Activated T-cell treated with anti-CD3 and anti-CD28 coated beads for 24 hours (primary cell): ENCODE measurements around the gene SFXN5.

Experiments used
- DNase-seq: peaks from one replicate; pipeline ENCODE4 v3.0.0-alpha.2; 2020; ENCODE audit warnings: low read depth

Gene SFXN5

GRCh38 chr2:72897785-72898584, 173.5 kb downstream of the SFXN5 start:
- DNase-seq: no peak

GRCh38 chr2:72896446-72896845, 175.1 kb downstream of the SFXN5 start:
- no peak for DNase-seq

GRCh38 chr2:72895759-72896281, 175.7 kb downstream of the SFXN5 start:
- no peak for DNase-seq

- no peak for DNase-seq
Measured at GRCh38 chr2:72895154-72895553, 176.4 kb downstream of the SFXN5 start.

- no peak for DNase-seq
Measured at GRCh38 chr2:72894514-72894913, 177.0 kb downstream of the SFXN5 start.

GRCh38 chr2:72893594-72894319, 177.8 kb downstream of the SFXN5 start:
- no peak for DNase-seq

GRCh38 chr2:72892506-72893173, 178.9 kb downstream of the SFXN5 start:
- DNase-seq: peak; percentile 49
